Activated CD8-positive, alpha-beta memory T cell treated with anti-CD3 and anti-CD28 coated beads for 36 hours (primary cell): ENCODE results near the gene IRX3. TPM values are rescaled to one million over a fixed set of nuclear protein-coding genes. Genes with fewer than 3 reads are reported as not detected.

Experiments
- CTCF ChIA-PET: fragments of 350-600 bp; sonication (Branson Sonifier 250); formaldehyde crosslinking; loops from one replicate; lab custom pipeline; 2021; ENCODE audit warnings: antibody characterized with exemption; lab: Charles Lee
- POLR2A ChIA-PET: fragments of 350-600 bp; sonication (Branson Sonifier 250); formaldehyde crosslinking; loops from one replicate; lab custom pipeline; 2021; ENCODE audit warnings: antibody characterized with exemption; lab: Charles Lee
- total RNA-seq, 2 experiments: library from RNA; stranded (reverse); gene quantifications; one replicate each; pipeline ENCODE4 v1.2.3, GENCODE V29; 2021

Gene IRX3
- not detected for total RNA-seq

- POLR2A ChIA-PET: no interaction called here
- CTCF ChIA-PET: no interaction called here
Observed at GRCh38 chr16:54286366-54287130, at the start of gene IRX3. TSS of gene IRX3 (minus strand) at chr16:54286787. CDS start at chr16:54286050, 737 bp downstream.

GRCh38 chr16:54335230-54335629, 48.6 kb upstream of the IRX3 start:
- ChIA-PET POLR2A (no interaction called here), CTCF (no interaction called here)

- ChIA-PET POLR2A (no interaction called here), CTCF (no interaction called here)
Observed at GRCh38 chr16:54334208-54334607, 47.6 kb upstream of the IRX3 start.

GRCh38 chr16:54331241-54332002, 44.8 kb upstream of the IRX3 start:
- POLR2A ChIA-PET: no interaction called here
- CTCF ChIA-PET: no interaction called here

- CTCF ChIA-PET: no interaction called here
- POLR2A ChIA-PET: no interaction called here
Observed at GRCh38 chr16:54327609-54328008, 41.0 kb upstream of the IRX3 start.

GRCh38 chr16:54326266-54326662, 39.7 kb upstream of the IRX3 start:
- POLR2A ChIA-PET: no interaction called here

GRCh38 chr16:54325616-54326265, 39.2 kb upstream of the IRX3 start:
- CTCF ChIA-PET: no interaction called here
- POLR2A ChIA-PET: no interaction called here

More at GRCh38 chr16:54326266-54326662, 39.7 kb upstream of the IRX3 start:
- CTCF ChIA-PET: no interaction called here

GRCh38 chr16:54324716-54325115, 38.1 kb upstream of the IRX3 start:
- ChIA-PET CTCF (no interaction called here), POLR2A (no interaction called here)

- ChIA-PET POLR2A (no interaction called here), CTCF (no interaction called here)
Observed at GRCh38 chr16:54320697-54321340, 34.2 kb upstream of the IRX3 start.

- POLR2A ChIA-PET: no interaction called here
- CTCF ChIA-PET: no interaction called here
Observed at GRCh38 chr16:54318941-54319340, 32.4 kb upstream of the IRX3 start.

GRCh38 chr16:54317101-54317611, 30.6 kb upstream of the IRX3 start:
- CTCF ChIA-PET: no interaction called here
- POLR2A ChIA-PET: no interaction called here

- POLR2A ChIA-PET: no interaction called here
- CTCF ChIA-PET: no interaction called here
Observed at GRCh38 chr16:54316095-54316889, 29.7 kb upstream of the IRX3 start.

- CTCF ChIA-PET: no interaction called here
- POLR2A ChIA-PET: no interaction called here
Observed at GRCh38 chr16:54313789-54314188, 27.2 kb upstream of the IRX3 start.

GRCh38 chr16:54312502-54312991, 26.0 kb upstream of the IRX3 start:
- POLR2A ChIA-PET: no interaction called here
- CTCF ChIA-PET: no interaction called here

- POLR2A ChIA-PET: no interaction called here
- CTCF ChIA-PET: no interaction called here
Observed at GRCh38 chr16:54309341-54309740, 22.8 kb upstream of the IRX3 start.

GRCh38 chr16:54305080-54305479, 18.5 kb upstream of the IRX3 start:
- ChIA-PET CTCF (no interaction called here), POLR2A (no interaction called here)

GRCh38 chr16:54303613-54304012, 17.0 kb upstream of the IRX3 start:
- ChIA-PET POLR2A (no interaction called here), CTCF (no interaction called here)

- CTCF ChIA-PET: no interaction called here
- POLR2A ChIA-PET: no interaction called here
Observed at GRCh38 chr16:54297154-54297553, 10.6 kb upstream of the IRX3 start.

GRCh38 chr16:54296543-54296942, 10.0 kb upstream of the IRX3 start:
- ChIA-PET CTCF (no interaction called here), POLR2A (no interaction called here)
